Dermis microvascular lymphatic vessel endothelial cell (primary cell): Measurements from ENCODE around the gene WFDC8. TPM values are rescaled to one million over a fixed set of nuclear protein-coding genes. Genes with fewer than 3 reads are reported as not detected.

Experiments used
- DNase-seq, 2 donors: peaks; one replicate each; pipeline versions ENCODE4 v3.0.0 to v3.0.0-alpha.2; 2010; ENCODE audit warnings: low read depth in 2 of 2
- total RNA-seq: library from RNA; depleted of rRNA; stranded (reverse); fragments of >200 nt; gene quantifications from 2 replicates; pipeline ENCODE4 v1.2.1, GENCODE V29; 2014

Gene WFDC8
- total RNA-seq, 1 donor from 2014 or later, result not detected

DNA sequence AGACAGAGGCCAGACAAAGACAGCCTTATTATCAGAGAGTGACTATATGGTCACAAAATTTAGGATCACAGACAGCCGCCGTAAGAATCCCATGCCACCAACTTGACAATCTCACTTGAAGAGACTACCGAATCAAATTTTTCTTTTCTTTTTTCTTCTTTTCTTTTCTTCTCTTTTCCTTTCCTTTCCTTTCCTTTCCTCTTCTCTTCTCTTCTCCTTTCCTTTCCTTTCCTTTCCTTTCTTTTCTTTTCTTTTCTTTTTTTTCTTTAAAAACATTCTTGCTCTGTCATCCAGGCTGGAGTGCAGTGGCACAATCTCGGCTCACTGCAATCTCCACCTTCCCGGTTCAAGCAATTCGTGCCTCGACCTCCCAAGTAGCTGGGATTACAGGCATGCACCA is 30.7 kb downstream of the WFDC8 start:
- no peak for DNase-seq

DNA sequence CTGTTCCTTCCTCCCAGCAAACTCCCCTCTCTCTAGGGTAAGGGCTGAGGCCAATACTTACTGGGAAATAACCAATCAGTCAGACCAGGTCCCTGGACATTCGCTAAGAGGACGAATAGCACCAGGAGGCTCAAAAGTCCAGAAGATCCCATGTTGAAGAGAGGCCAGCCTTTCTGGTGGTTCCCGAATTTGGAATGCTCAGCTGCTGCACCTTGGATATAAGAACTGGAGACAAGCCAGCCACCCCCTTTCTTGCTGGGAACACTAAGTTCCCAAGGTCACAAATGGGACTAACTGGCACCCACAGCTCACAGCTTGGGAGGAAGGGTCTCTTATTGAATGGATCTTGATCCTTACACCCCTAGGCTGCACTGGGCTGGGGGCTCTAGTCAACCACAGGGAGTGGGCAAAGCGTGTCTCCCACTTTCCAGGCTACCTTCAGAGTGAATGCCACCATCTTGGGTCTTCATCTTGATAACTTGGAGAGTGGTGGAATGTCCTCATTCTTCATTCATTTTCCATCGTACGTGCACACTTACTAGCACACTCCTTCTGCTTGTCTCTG is 31.8 kb downstream of the WFDC8 start, which contains the start of gene EPPIN:
EPPIN (minus strand) TSS at position 196 of the 565 bp plus-strand sequence; CDS start at position 152, 44 bp downstream.
- no peak for DNase-seq

DNA sequence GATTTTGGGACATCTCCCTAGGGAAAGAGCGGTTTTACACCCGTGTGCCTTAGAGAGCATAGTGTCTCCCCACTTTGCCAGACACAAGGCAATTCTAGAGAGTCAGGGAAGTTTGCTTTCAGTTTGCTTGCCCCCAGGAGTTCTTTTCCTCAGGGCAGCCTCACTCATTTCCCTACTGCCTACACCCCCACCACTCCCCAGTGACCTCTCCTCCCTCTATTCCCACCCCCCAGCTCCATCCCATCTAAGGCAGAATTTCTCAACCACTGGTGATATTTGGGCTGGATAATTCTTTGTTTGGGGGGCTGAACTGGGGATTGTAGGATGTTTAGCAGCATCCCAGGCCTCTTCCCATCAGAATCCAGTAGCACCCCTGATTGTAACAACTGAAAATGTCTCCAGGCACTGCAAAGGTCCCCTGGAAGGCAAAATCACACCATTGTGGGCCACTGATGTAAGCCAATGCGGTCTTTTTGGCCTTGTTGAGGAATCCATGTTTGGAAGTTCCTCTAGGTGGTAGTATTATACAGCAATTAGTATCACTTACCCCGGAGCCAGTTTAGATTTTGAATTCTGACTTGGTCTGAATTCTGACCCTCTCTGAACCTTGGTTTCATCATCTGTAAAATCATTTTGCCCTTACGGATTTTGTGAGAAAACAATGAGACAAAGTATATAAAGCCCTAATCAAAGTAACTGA is 33.2 kb downstream of the WFDC8 start:
- DNase-seq, result no peak

DNA sequence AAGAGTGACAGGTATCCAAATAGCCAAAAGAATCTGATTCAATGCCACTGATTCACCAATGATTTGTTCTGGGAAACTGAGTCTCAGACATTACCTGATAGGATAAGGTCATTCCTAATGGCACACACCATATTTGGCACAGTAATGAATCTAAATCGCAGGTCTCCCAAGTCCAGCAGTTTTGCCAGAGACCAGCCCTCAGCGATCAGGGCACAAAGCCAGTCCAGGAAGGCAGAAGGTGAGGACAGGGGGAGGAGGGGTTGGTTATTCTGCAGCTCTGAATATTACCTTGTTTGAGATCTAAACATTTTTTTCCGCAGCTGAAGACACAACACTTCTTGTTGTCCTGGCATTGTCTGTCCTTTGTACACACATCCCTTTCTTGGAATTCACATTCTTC is 33.7 kb downstream of the WFDC8 start:
- no peak for DNase-seq

DNA sequence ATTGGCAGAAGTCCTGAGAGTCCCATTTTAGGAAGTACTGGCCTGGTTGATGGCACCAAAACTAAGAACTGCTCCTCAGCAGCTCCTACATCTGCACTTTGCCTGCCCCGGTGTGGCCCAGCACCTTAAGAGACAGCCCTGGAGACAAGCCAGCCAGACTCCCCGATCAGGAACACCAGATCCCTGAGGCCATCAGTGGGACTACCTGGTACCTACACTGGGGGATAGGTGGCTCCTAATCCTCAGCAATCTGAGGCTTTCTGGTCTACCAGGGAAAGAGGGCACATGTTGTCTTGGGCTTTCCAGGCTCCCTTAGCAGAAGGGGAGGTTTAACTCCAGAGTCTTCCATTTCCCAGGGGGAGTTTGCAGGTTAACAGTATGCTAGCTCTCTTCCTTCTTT is 39.7 kb downstream of the WFDC8 start, which contains the start of gene WFDC6:
WFDC6 (minus strand) TSS at position 101 of the 400 bp plus-strand sequence; CDS start at position 26, 75 bp downstream.
- DNase-seq, result no peak

DNA sequence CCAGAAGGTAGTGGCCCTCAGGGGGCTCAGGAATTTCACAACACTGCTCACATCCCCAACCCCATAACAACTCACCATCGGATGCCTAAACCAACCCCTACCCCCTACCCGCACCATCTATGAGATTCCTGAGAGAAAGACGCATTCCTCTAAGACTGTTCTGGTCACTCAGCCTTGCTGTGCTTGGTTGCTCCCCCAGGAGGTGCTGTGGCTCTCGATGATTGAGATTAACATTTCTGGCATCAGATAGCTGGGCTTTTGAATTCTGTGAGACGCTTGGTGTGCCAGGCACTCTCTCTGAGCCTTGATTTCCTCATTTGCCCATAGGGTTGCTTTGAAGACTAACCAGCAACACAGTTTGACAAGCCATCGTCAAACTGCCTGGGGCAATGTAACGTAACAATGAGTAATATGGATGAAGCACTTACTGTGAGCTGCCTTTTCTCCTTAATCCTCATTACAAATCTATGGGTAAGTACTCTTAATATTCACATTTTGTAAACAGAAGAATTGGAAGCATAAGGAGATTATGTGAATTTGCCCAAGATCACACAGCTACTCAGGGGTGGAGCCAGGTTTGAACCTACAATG is 40.8 kb downstream of the WFDC8 start:
- DNase-seq, result no peak

DNA sequence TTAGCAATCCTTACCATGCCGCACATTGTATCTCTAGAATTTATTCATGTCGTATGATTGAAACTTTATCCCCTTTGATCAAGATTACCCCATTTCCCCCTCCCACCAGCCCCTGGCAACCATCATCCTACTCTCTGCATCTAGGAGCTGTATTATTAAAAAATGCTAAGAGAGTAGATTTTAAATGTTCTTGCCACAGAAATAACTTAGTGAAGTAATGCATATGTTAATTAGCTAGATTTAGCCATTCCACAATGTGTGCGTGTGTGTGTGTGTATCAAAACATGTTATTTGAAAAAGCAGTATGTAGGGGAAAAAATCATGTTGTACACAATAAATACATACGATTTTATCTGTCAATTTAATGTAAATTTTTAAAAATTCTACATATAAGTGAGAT is 51.8 kb downstream of the WFDC8 start:
- DNase-seq, result no peak

DNA sequence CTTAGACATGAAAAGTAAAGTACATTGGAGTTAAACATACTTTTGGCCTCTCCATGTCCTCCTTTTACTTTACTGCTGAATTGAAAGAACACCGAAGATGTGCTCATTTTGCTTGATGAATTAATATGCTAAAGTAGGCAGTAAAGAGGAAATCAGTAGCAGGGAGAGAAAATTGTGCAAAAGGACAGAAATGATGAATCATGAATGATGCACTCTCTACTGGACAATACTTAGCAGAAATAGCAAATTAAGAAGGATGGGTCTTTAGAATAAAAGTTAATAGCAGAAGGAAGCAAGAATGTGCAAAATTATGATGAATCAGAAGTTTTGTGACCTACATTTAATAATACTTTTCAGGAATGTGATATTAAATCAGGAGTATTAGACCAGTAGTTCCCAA is 55.3 kb downstream of the WFDC8 start:
- DNase-seq, result no peak

DNA sequence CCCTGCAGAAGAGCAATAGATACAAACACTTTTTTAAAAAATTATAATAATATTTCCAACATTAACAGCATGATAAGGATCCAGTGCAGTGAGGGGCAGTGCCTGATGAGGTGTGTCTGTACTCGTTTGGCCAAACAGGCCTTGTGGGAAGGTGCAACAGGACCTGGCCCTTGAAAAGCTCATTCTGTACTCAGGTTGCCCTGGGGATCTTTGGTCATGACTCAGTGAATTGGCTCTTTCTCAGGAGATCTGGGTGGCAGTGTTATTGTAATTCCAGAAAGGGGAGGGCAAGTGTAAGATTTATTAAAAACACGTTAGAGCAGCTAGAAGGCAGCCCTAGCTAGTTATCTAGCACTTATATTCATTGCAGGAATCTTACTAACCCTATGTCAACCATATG is 60.8 kb downstream of the WFDC8 start:
- no peak for DNase-seq

DNA sequence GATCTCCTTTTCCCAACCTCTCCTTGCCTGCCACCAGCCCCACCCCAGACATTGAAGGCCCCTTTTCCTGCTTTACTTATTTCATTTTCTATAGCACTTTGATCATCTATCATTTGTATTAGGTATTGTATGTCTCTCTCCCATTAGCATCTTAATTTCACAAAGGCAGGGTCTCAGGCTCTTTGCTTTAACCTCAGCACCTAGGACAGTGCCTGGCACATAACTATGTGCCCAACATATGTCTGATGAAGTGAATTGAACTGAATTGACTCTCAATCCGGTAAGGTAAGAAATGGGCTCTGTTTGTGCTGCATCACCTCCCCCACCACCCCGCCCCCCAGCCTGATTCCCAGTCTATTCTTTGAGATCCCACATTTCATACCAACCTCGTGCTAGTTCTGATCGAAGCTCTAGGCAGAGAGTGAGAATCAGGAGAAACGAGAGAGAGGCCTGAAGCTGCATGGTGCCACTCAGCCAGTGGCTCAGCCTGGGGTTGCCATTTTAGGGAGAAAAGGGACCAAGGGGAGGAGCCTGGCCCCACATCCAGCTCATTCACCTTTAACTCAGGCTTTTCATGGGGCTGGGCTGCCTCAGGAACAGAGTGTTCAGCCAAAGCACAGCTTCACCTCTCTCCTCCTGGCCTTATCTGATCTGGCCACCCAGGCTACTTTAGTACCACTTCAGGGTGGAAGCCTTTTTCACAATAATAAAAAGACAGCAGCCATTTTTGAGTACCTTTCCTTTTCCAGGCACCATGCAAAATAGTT is 63.8 kb downstream of the WFDC8 start, which contains the start of gene SPINT3:
SPINT3 (minus strand) TSS at position 476 of the 767 bp plus-strand sequence; CDS start at position 462, 14 bp downstream.
- DNase-seq, result no peak

DNA sequence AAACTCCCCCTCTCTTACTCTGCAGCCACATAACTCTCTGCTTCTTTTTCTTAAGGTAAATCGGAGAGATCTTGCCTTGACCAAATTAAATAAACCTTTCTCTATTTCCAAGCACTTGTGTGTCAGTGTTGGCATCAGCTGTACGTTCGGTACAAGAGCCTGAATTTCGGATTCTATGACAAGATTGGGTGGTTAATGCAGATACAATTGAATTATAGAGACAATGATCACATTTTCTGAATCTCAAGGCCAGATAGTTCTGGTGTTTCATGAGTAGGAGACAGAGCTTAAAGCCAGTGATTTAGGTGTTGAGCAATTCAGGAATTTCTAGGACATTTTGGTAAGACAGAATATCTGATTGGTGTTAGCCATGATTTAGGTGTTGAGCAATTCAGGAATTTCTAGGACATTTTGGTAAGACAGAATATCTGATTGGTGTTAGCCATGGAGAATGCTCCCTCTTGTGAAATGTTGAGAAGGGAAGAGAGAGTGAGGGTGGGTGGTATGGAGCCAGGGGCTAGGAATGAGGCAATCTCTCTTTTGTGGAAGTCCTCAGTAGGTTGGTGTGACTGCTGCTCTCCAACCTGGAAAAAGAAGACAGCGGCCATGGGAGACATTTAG is 68.7 kb downstream of the WFDC8 start:
- DNase-seq, result no peak

DNA sequence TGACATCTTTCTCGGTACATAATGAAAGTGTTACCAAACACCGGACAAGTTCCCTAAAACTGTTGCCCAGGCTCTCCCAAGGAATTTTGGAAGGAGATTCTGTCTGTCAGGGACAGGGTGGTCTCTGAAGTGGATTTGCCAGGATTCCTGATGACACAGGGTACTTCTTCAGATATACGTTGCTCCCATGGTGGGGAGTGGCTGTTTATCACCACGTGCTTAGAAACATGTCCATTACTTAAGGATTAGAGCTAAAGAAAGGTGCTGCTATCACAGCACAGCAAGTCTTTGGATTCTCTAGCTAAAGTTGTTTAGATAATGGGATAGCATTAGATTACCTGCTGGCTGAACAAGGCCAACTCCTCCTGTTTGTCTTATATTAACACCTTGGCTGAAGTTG is 70.0 kb downstream of the WFDC8 start:
- no peak for DNase-seq

DNA sequence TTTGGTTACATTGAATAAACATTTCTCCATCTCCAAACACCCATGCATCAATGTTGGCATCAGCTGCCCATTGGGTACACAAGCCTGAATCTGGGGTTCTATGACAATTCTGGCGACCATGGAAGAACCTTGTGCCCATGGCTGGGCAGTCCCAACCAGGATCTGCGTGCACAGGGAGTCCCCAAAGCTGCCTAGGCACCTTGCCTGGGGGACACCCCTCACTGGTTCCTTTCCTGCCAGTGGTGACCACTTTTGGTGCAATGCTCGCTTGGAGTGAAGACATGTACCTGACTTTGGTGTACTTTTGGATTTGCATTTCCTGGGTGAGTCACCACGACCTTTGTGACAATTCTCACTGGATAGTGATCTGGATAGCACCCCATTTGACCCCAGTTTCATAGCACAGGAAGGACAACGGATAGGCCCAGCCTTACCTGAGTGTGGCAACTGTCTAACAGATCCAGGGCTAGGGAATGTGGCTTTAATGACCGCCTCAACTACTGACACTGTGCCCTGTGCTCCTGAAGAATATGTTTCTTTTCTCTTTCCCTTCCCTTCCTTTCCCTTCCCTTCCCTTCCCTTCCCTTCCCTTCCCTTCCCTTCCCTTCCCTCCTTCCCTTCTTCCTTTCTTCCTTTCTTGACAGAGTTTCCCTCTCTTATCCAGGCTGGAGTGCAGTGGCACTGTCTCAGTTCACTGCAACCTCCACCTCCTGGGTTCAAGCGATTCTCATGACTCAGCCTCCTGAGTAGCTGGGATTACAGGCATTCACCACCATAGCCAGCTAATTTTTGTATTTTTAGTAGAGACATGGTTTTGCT is 70.8 kb downstream of the WFDC8 start:
- DNase-seq, result no peak

DNA sequence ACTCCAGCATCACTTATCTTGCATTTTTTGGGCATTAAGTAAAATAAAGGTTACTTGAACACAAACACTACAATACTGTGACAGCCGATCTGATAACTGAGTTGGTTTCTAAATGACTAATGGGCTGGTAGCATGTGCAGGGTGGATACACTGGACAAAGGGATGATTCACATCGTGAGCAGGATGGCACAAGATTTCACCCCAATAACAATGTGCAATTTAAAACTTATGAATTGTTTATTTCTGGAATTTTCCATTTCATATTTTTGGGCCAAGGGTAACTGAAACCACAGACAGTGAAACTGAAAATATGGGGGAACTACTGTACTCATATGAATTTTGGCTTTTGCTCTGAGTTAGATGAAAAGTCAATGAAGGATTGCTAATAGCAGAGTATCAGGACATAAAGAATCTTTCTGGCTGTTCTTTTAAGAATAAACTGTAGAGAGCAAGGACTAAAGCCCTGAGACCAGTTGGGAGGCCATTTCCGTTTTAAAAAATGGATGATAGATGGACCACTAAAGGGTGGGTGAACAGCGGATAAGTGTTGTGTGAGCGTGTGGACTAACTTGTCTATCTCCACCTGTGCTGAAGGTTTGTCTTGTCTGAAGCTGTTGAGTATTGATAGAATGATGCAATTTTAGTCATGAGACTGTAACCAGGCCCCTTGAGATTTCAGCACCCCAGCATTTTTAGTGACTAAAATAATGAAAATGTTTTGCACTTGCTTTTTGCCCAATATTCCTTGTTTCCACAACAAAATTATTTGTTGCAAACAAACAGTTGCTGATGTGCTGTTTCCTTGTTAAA is 71.9 kb downstream of the WFDC8 start:
- no peak for DNase-seq

DNA sequence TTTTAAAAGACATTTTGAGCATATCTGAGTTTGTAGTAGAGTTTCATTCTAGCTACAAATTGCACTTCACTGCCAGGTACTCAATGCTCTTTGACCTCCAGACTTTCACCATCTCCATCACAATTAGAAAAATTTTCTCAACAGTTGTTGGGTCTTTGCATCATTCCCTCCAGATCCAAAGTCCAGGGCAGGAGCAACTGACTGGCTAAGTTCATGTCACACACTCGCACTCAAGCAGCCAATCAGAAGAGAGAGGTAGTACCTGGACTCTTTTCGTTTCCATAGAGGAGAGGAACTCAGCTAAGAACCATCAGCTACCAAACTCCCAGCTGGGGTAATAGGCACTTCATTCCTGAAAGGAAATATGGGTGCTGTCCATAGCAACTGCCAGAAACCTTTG is 72.7 kb downstream of the WFDC8 start:
- no peak for DNase-seq

DNA sequence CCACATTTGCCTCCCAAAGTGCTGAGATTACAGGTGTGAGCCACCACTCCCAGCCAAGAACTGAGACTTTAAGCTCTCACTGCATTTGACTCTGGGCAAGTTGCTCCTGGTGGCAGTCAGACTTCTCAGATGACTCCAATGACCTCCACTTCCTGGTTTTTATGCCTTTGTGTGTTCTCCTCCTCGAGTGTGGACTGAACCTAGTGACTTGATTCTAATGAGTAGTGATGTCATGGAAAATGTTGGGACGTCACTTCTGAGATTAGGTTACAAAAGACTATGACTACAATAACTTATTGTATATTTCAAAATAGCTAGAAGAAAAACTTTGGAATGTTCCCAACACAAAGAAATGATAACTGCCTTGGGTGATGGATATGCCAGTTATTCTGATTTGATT is 75.7 kb downstream of the WFDC8 start:
- DNase-seq, result no peak

DNA sequence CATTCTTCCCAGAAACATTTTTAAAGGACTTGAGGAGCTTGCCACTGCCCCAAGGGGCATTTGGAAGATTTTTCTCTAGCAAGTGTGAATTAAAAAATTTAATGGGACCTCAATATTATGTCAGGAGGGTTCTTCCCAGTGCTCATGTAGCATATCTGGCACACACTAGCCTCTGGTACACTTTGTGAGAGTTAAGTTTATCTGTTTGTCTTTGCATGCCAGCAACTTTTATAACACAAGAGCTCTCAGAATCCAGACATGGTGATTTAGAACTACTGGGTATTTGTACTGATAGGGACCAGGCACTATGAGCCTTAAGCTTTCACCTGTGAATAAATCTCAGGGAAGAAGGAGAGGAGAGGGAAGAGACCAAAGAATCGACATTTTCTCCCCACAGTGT is 76.5 kb downstream of the WFDC8 start:
- DNase-seq, result no peak
